HepG2 (cell line): ENCODE data around the gene EMC8. TPM values are rescaled to one million over a fixed set of nuclear protein-coding genes. Genes with fewer than 3 reads are reported as not detected.

ENCODE experiments used
- BCLAF1 ChIP-seq: fragments of 450-650 bp; IDR thresholded peaks from 2 replicates; pipeline ENCODE4 v1.6.1; 2017; ENCODE audit warnings: mild to moderate bottlenecking
- MXD4 ChIP-seq: IDR thresholded peaks from 2 replicates; pipeline ENCODE4 v1.6.1; 2016; ENCODE audit warnings: mild to moderate bottlenecking, missing biosample characterization, missing genetic modification reagents
- PLRG1 ChIP-seq: fragments of 450-650 bp; conservative IDR thresholded peaks from 2 replicates; pipeline ENCODE4 v1.6.1; 2016
- RNF219 ChIP-seq: sonication (generic); formaldehyde crosslinking; IDR thresholded peaks from 2 replicates; pipeline ENCODE4 v1.5.0; 2020; ENCODE audit warnings: mild to moderate bottlenecking, missing genetic modification reagents
- SKI ChIP-seq: fragments of 450-650 bp; IDR thresholded peaks from one replicate; pipeline ENCODE4 v1.6.1; 2018; ENCODE audit warnings: mild to moderate bottlenecking; ENCODE audit not compliant: partially characterized antibody
- ZGPAT ChIP-seq: IDR thresholded peaks from 2 replicates; pipeline ENCODE4 v1.6.1; 2016; ENCODE audit warnings: mild to moderate bottlenecking
- ZNF460 ChIP-seq: sonication (generic); formaldehyde crosslinking; IDR thresholded peaks from 2 replicates; pipeline ENCODE4 v1.5.1; 2020; ENCODE audit warnings: missing genetic modification reagents, mild to moderate bottlenecking, borderline replicate concordance
- ZSCAN31 ChIP-seq: sonication (generic); formaldehyde crosslinking; IDR thresholded peaks from 2 replicates; pipeline ENCODE4 v1.5.0; 2020; ENCODE audit warnings: low read depth, mild to moderate bottlenecking, missing genetic modification reagents
- polyA plus RNA-seq, 8 experiments: library from polyadenylated mRNA; depleted of rRNA in 3 of 8; stranded (reverse) in 7 of 8; unstranded in 1 of 8; fragments of >200 nt; fragmentation: Illumina TruSeq in 4 of 8; extraction: Trizol in 4 of 8; gene quantifications; 2 replicates each; pipeline versions ENCODE4 v1.2.1 to v1.2.3, GENCODE V29; 2011 to 2016; ENCODE audit warnings: low read depth in 4 of 8, missing spikeins in 1 of 8, mixed read lengths in 1 of 8; ENCODE audit not compliant: insufficient read depth in 1 of 8
- total RNA-seq, 5 experiments: library from RNA; depleted of rRNA; stranded (reverse); fragments of >200 nt; fragmentation: Illumina TruSeq; extraction: Trizol; gene quantifications; 2 replicates each; pipeline ENCODE4 v1.2.3, GENCODE V29; 2016; ENCODE audit warnings: low read depth in 1 of 5

EMC8 gene
- total and polyA plus RNA-seq, 2 of the 13 experiments (the other 11 are each of a cell fraction or from before 2014, with no cell fraction given): 55.0 to 76.0 TPM

- peak; percentile 35; the same call in 1 of the 2 replicates for TF ChIP-seq ZSCAN31 (CRISPR knock-in tag)
- TF ChIP-seq ZGPAT (CRISPR knock-in tag): peak; percentile 97
- no peak for TF ChIP-seq BCLAF1
- TF ChIP-seq RNF219 (CRISPR knock-in tag): 0 out of 2 replicates have a peak, but pooled peaks have one; percentile 19
- TF ChIP-seq SKI: peak; percentile 53
- peak; percentile 90 for TF ChIP-seq MXD4 (CRISPR knock-in tag)
- no peak for TF ChIP-seq PLRG1
- TF ChIP-seq ZNF460 (CRISPR knock-in tag): peak; percentile 18; the same call in 1 of the 2 replicates
Measured at GRCh38 chr16:85799497-85800320, at the start of gene EMC8, which contains the start of gene COX4I1 (continued).
